ENCODE measurements around the gene TEAD1. TPM values are rescaled to one million over a fixed set of nuclear protein-coding genes. Genes with fewer than 3 reads are reported as not detected.
A peak's percentile ranks its signal among the peaks of the same experiment; 100 is the strongest.

Gene TEAD1
- total and polyA plus RNA-seq, 9 donors = 20.0 to 84.1 (median 67.6) TPM

DNA sequence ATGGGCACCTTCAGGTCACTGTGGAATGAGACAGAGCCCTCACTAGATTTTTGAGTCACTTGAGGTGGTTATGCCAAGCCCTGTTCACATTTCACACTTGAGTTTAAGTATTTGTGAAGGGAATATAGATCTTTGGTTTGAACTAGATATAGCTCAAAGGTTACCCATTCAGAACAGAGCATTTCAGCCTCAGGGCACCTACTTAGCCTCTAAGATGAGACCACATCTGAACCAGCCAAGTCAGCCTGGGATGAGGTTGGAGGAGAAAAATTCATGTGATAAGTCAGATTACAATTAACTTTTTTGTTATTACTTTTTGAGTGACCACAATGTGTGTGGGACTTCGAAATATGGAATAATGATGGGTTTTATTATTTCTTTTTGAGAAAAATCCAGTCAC, 127.8 kb downstream of the TEAD1 start:
- no peak for DNase-seq
- peak overlapping the region in 1 of 2 donors; percentile 53 for H3K27ac ChIP-seq
- H3K36me3 ChIP-seq = no peaks in the 10 kb centered on the region
- H3K4me3 ChIP-seq = no peak overlapping the region
- intact Hi-C loops (cut with DNase I) = no loop called here
- TF ChIP-seq POLR2A (IDR thresholded peaks at IDR 0.05) (no peak), CTCF (IDR thresholded peaks at IDR 0.05) (no peak), EP300 (IDR thresholded peaks at IDR 0.05) (no peak)
- no peaks in the 10 kb centered on the region for H3K9me3 ChIP-seq
- H3K4me1 ChIP-seq (ENCODE audit: insufficient read depth) = peaks cover 23% of the 10 kb centered on the region
- 58 to 86% (median 58%) methylated on average over 1 of the region's 1 CpG for WGBS, 3 donors
- no peaks in the 10 kb centered on the region for H3K27me3 ChIP-seq

DNA sequence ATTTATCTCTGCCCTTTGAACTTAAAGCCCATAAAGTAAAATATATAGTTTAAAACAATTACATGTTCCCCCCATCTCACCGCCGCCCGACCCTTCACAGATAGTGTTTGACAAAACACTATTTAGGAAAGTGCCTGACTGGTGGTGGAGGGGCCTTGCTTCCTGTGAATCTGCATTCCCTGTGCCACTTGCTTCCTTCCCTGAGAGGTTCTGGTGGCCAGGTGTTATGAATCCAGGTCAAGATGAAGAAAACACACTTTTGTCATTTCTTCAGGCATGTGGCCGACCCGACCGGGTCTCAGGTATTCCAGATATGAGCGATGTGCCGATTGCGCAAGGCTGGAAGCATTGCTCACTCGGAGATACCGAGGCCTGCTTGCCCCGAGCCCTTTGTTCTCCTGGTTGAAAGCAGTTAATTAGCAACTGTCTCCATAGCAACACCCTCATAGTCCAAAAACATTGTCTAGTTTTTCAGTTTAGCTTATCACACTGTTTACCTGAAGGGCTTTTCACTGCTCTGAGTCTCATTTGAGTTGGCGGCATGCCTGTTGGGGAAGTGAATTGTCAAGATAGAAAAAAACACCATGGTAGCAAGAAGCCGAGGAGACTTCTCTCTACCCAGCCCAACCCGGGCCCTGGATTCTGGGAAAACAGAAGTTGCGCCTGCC, 128.3 kb downstream of the TEAD1 start:
- Histone ChIP-seq H3K27ac (peak overlapping the region in 1 of 2 donors; percentile 53), H3K36me3 (no peaks in the 10 kb centered on the region), H3K27me3 (no peaks in the 10 kb centered on the region), H3K4me3 (no peak overlapping the region), H3K9me3 (no peaks in the 10 kb centered on the region), H3K4me1 (ENCODE audit: insufficient read depth) (peaks cover 23% of the 10 kb centered on the region)
- TF ChIP-seq POLR2A (IDR thresholded peaks at IDR 0.05) (no peak), EP300 (IDR thresholded peaks at IDR 0.05) (no peak), CTCF (IDR thresholded peaks at IDR 0.05) (no peak)
- peak; percentile 70 to 82 (median 78) for DNase-seq
- WGBS, 3 donors = 28 to 45% (median 31%) methylated on average over 16 of the region's 16 CpGs
- intact Hi-C loops (cut with DNase I) = no loop called here

GRCh38 chr11:12803086-12803826, 129.0 kb downstream of the TEAD1 start:
- no peak for DNase-seq
- H3K27me3 ChIP-seq = no peaks in the 10 kb centered on the region
- intact Hi-C loops (cut with DNase I) = no loop called here
- H3K4me1 ChIP-seq (ENCODE audit: insufficient read depth) = peaks cover 25% of the 10 kb centered on the region
- TF ChIP-seq EP300 (IDR thresholded peaks at IDR 0.05) (no peak), POLR2A (IDR thresholded peaks at IDR 0.05) (no peak), CTCF (IDR thresholded peaks at IDR 0.05) (no peak)
- H3K4me3 ChIP-seq = no peak overlapping the region
- peak overlapping the region in 1 of 2 donors; percentile 53 for H3K27ac ChIP-seq
- H3K9me3 ChIP-seq = no peaks in the 10 kb centered on the region
- no peaks in the 10 kb centered on the region for H3K36me3 ChIP-seq
- WGBS, 3 donors = 36 to 49% (median 39%) methylated on average over 7 of the region's 7 CpGs

GRCh38 chr11:12806113-12806512, 131.9 kb downstream of the TEAD1 start:
- Histone ChIP-seq H3K4me1 (ENCODE audit: insufficient read depth) (peaks cover 19% of the 10 kb centered on the region), H3K27me3 (no peaks in the 10 kb centered on the region), H3K4me3 (no peak overlapping the region), H3K9me3 (no peaks in the 10 kb centered on the region), H3K27ac (no peak overlapping the region), H3K36me3 (no peaks in the 10 kb centered on the region)
- intact Hi-C loops (cut with DNase I) = no loop called here
- no peak for DNase-seq
- WGBS, 3 donors = 86 to 94% (median 88%) methylated on average over 2 of the region's 2 CpGs
- no peak for TF ChIP-seq EP300 (IDR thresholded peaks at IDR 0.05)
- TF ChIP-seq CTCF (IDR thresholded peaks at IDR 0.05) = no peak
- TF ChIP-seq POLR2A (IDR thresholded peaks at IDR 0.05) = no peak
